HG03558 (cell line): Measurements from ENCODE around the gene ZNF624.
A peak's percentile ranks its signal among the peaks of the same experiment; 100 is the strongest.
"Not testable (repeated sequence)": the region's sequence is repeated elsewhere in the genome, so short reads cannot be mapped to it uniquely, and the experiment has no call there.

Source experiments
- ATAC-seq: cut with Tn5 transposase; IDR thresholded peaks from one replicate; pipeline ENCODE4 v1.9.1; 2021; ENCODE audit warnings: moderate number of reproducible peaks; ENCODE audit not compliant: unreplicated experiment; ENCODE audit errors: extremely low read depth

Gene ZNF624

GRCh38 chr17:16653367-16654041 lies at the start of gene ZNF624:
Gene ZNF624, minus strand, starts transcription at chr17:16653850.
- peak; percentile 86 for ATAC-seq

- not testable (repeated sequence) for ATAC-seq
Observed at GRCh38 chr17:16697603-16698002, 44.0 kb upstream of the ZNF624 start.

GRCh38 chr17:16690447-16690846 lies 36.8 kb upstream of the ZNF624 start:
- not testable (repeated sequence) for ATAC-seq

GRCh38 chr17:16689731-16690281 lies 36.2 kb upstream of the ZNF624 start, which contains the start of gene CCDC144A:
Gene CCDC144A, plus strand, starts transcription at chr17:16690241. Its CDS starts 160 bp downstream, at chr17:16690401.
- ATAC-seq, result not testable (repeated sequence)

DNA sequence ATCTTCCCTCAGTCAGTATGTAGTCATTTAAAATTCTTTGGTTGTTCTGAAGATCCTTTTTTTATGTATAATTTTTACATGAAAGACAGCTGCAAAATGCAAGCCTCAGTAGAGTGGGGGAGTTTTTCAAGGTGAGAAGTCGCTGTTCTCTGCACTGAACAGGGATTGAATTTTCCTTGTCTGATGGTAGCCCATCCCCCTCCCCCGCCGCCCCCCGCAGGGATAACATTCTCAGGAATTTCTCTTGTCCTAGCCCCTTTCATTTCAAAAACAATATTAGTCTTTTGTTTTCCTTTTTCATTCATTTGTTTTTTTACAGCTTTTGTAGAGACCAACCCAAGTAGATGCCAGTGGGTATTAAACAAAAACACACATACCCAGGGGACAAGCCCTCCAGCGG lies 33.5 kb upstream of the ZNF624 start:
- ATAC-seq, result not testable (repeated sequence)

DNA sequence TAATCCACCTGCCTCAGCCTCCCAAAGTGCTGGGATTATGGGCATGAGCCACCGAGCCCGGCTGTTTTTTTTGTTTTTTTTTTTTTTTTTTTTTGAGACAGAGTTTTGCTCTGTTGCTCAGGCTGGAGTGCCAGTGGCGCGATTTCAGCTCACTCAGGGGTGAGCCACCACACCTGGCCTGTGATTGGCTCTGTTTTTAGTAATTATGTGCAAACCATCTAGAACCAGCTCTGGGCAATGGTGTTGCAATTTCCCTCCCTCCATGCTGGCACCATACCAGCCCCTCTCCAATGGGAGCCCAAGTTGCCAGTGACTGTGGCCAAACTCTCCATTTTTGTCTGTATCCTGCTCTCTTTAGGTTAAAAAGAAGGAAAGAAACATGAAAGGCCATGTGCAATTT lies 32.4 kb upstream of the ZNF624 start:
- ATAC-seq, result not testable (repeated sequence)

DNA sequence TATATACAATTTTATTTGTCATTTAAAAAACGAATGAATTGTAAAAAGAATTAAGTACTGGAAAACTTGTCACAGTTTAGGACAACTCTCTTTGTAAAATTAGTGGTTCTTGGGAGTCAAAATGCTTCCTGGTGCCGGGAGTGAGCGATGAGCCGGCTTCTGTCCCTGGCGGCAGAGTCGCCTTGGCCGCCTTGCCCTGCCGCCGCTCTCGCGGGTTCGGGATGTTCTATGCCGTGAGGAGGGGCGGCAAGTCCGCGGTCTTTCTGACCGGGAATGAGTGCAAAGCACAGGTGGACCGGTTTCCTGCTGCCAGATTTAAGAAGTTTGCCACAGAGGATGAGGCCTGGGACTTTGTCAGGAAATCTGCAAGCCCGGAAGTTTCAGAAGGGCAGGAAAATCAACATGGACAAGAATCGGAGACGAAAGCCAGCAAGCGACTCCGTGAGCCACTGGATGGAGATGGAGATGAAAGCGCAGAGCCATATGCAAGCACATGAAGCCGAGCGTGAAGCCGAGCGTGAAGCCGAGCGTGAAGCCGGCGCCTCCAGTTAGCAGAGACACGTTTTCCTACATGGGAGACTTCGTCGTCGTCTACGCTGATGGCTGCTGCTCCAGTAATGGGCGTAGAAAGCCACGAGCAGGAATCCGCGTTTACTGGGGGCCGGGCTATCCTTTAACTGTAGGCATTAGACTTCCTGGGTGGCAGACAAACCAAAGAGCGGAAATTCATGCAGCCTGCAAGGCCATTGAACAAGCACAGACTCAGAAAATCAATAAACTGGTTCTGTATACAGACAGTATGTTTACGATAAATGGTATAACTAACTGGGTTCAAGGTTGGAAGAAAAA lies 29.9 kb upstream of the ZNF624 start:
- ATAC-seq, result not testable (repeated sequence)

- no peak for ATAC-seq
Observed at GRCh38 chr17:16676676-16677268, 23.1 kb upstream of the ZNF624 start.

DNA sequence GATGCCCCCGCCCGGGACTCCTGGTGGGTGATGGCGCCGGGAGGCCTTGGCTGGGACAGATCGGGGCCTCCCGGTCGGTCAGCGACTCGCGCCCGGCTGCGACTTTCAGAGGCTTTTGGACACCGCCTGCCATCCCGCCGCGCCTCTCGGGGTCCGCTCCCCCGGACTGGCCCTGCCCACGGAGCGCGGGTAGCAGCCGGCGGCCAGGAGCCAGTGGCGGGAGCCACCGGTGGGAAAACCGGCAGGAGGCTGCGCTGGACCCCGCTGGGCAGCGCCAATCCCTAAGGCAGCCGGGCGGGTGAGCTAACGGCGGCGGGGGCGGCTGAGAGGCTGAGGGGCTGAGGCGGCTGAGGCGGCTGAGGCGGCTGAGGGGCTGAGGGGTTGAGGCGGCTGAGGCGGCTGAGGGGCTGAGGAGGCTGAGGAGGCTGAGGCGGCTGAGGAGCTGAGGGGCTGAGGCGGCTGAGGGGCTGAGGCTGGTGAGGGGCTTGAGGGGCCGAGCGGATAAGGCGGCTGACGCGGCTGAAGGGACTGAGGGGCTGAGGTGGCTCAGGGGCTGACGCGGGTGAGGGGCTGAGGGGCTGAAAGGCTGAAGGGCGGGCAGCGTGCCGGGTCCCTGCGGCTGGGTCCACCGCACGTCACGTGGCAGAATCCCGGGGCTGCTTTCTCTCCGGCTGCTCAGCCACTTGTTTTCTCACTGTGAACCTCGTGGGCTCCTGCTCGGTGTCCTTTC lies 13.4 kb upstream of the ZNF624 start:
- ATAC-seq, result not testable (repeated sequence)

DNA sequence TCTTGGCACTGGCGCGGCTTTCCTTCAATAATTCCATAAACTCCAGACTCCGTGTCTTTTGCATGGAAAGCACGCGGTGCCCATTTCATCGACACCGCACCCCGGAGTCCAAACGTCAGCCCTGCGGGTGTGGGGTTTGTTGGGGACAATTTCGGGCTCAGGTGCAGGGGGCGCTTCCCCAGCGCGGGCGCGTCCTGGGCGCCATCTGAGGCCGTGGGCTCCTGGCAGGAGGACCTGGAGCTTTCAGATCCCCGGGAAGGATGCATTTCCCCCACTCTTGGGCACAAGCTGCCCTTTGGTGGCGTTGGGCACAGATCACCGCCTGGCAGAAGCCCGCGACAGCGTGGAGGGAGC lies 12.9 kb upstream of the ZNF624 start:
- ATAC-seq, result not testable (repeated sequence)

- no peak for ATAC-seq
Observed at GRCh38 chr17:16662936-16663335, 9.3 kb upstream of the ZNF624 start.

GRCh38 chr17:16661217-16661616 lies 7.6 kb upstream of the ZNF624 start:
- no peak for ATAC-seq

GRCh38 chr17:16652847-16653366 lies 743 bp downstream of the ZNF624 start:
- ATAC-seq, result no peak

- no peak for ATAC-seq
Observed at GRCh38 chr17:16652252-16652651, 1.4 kb downstream of the ZNF624 start.

DNA sequence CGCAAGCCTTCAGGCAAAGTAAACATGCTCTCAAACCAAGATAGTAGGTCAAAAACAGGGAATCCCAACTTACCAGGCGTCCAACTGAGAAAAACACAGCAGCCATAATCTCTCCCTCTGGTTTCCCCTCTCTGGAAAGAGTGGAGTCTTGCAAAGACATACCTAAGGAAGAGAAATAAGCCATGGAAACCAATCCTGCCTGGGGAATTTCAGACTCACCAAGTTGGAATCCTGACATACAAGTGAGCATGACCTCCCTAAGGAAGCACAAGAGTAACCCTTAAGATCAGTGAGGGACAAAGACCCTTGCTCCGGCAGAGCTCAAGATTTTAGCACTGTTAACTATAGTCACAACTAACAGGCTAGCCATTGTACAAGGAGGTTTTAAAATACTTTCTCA lies 4.1 kb downstream of the ZNF624 start:
- ATAC-seq, result no peak

- ATAC-seq, result no peak
Observed at GRCh38 chr17:16639438-16639837, 14.2 kb downstream of the ZNF624 start.

DNA sequence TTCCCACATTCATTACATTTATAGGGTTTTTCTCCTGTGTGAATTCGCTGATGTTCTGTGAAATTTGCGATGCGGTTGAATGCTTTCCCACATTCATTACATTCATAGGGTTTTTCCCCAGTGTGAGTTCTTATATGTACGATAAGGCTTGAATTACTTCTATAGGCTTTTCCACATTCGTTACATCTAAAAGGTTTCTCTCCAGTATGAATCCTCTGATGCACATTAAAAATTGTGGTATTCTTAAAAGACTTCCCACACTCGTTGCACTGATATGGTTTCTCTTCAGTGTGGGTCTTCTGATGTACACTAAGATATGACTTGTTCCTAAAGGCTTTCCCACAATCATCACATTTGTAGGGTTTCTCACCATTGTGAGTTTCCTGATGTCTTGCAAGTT lies 30.4 kb downstream of the ZNF624 start:
- ATAC-seq, result no peak

DNA sequence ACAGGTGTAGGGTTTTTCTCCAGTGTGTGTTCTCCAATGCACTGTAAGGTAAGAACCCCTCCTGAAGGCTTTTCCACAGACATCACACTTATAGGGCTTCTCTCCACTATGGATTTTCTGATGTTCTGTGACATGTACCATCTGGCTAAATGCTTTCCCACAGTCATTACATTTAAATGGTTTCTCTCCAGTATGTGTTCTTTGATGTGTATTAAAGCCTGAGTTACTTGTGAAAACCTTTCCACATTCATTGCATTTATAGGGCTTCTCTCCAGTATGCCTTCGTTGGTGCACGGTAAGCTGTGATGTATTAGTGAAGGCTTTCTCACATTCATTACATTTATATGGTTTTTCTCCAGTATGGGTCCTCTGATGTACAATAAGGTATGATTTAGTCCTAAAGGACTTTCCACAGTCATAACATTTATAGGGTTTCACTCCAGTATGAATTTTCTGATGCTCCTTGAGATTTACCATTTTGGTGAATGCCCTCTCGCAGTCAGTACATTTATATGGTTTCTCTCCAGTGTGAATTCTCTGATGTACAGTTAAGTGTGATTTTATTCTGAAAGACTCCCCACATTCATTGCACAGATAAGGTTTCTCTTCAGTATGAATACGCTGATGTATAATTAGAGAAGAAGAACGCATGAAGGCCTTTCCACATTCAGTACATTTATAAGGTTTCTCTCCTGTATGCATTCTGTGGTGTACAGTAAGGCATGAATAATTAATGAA lies 30.9 kb downstream of the ZNF624 start:
- ATAC-seq, result no peak

DNA sequence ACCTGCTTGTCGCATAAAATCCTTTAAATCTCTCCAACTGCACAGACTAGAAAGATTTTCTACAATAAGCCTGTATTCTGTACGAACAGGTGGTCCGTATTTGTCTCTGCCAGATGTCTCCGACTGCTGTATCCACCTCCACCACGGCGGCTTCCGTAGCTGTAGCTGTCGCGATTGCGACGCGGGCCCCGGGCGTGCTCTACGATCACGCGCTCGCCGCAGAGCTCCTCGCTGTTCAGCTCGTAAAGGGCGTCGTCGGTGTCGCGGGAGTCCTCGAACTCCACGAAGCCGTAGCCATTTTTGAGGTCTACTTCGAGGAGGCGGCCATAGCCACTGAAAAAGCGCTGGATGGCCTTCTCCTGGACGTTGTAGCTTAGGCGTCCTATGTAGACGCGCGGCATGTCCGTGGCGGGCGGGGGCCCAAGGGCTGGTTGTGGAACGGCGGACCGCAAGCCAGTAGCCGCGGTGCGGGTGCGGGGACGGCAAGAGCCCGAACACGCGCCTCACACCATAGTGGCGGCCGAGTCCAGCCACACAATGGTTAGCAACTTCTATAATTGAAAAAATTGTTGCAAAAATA lies 36.1 kb downstream of the ZNF624 start:
- ATAC-seq, result no peak
